ENCODE results near the gene PRDM1. TPM values are rescaled to one million over a fixed set of nuclear protein-coding genes. Genes with fewer than 3 reads are reported as not detected.

The PRDM1 gene
- total and polyA plus RNA-seq, 8 donors: under 0.01 to 22.7 (median 5.0) TPM

GRCh38 chr6:106102034-106102433 lies 15.9 kb downstream of the PRDM1 start:
- intact Hi-C loops (cut with DNase I; ENCODE audit: low total_unique reads): no loop called here
- H3K9me3 ChIP-seq: no peaks in the 10 kb centered on the region
- H3K27me3 ChIP-seq: peaks cover 0 to 39% (median 0%) of the 10 kb centered on the region in 3 donors
- 76 to 89% (median 86%) methylated on average over 5 of the region's 5 CpGs for WGBS, 5 donors
- no peak for DNase-seq
- peaks cover 0 to 44% (median 25%) of the 10 kb centered on the region in 4 donors for H3K4me1 ChIP-seq
- H3K4me3 ChIP-seq: peak overlapping the region in 3 of 4 donors; percentile 11 to 41 (median 35)
- no peak for TF ChIP-seq POLR2AphosphoS5 (IDR thresholded peaks at IDR 0.05)
- TF ChIP-seq EP300 (IDR thresholded peaks at IDR 0.05): no peak
- no peak for TF ChIP-seq CTCF (IDR thresholded peaks at IDR 0.05)
- peaks cover 0 to 34% (median 28%) of the 10 kb centered on the region in 4 donors for H3K36me3 ChIP-seq
- peak overlapping the region in 2 of 5 donors; percentile 81 to 93 for H3K27ac ChIP-seq

- peak overlapping the region; percentile 28 to 41 (median 34) for H3K4me3 ChIP-seq
- H3K27ac ChIP-seq: peak overlapping the region; percentile 35 to 93 (median 53)
- H3K27me3 ChIP-seq: peaks cover 0 to 29% (median 0%) of the 10 kb centered on the region in 3 donors
- intact Hi-C loops (cut with DNase I; ENCODE audit: low total_unique reads): no loop called here
- DNase-seq: no peak
- peaks cover 0 to 45% (median 32%) of the 10 kb centered on the region in 4 donors for H3K36me3 ChIP-seq
- peaks cover 0 to 33% (median 20%) of the 10 kb centered on the region in 4 donors for H3K4me1 ChIP-seq
- WGBS, 5 donors: 5 to 24% (median 18%) methylated on average over 11 of the region's 11 CpGs
- TF ChIP-seq POLR2AphosphoS5 (IDR thresholded peaks at IDR 0.05) (no peak), CTCF (IDR thresholded peaks at IDR 0.05) (no peak), POLR2A (IDR thresholded peaks at IDR 0.05) (no peak), EP300 (IDR thresholded peaks at IDR 0.05) (no peak)
- no peaks in the 10 kb centered on the region for H3K9me3 ChIP-seq
Measured at GRCh38 chr6:106102967-106103727, 17.0 kb downstream of the PRDM1 start.

GRCh38 chr6:106103728-106104109 lies 17.6 kb downstream of the PRDM1 start:
- H3K27me3 ChIP-seq: peaks cover 0 to 24% (median 0%) of the 10 kb centered on the region in 3 donors
- H3K4me3 ChIP-seq: peak overlapping the region; percentile 28 to 41 (median 34)
- peaks cover 0 to 27% (median 17%) of the 10 kb centered on the region in 4 donors for H3K4me1 ChIP-seq
- no peaks in the 10 kb centered on the region for H3K9me3 ChIP-seq
- WGBS, 5 donors: 14 to 35% (median 28%) methylated on average over 9 of the region's 9 CpGs
- peaks cover 0 to 50% (median 32%) of the 10 kb centered on the region in 4 donors for H3K36me3 ChIP-seq
- TF ChIP-seq POLR2AphosphoS5 (IDR thresholded peaks at IDR 0.05) (peak in 1 of 3 donors; percentile 39), EP300 (IDR thresholded peaks at IDR 0.05) (no peak)
- intact Hi-C loops (cut with DNase I; ENCODE audit: low total_unique reads): no loop called here
- peak overlapping the region; percentile 14 to 93 (median 53) for H3K27ac ChIP-seq
- DNase-seq: peak; percentile 28 to 57

- Histone ChIP-seq H3K9me3 (no peaks in the 10 kb centered on the region), H3K36me3 (peaks cover 0 to 58% (median 32%) of the 10 kb centered on the region in 4 donors), H3K4me1 (peaks cover 0 to 27% (median 14%) of the 10 kb centered on the region in 4 donors), H3K27me3 (peaks cover 0 to 21% (median 0%) of the 10 kb centered on the region in 3 donors), H3K4me3 (no peak overlapping the region), H3K27ac (no peak overlapping the region)
- no peak for DNase-seq
- no peak for TF ChIP-seq POLR2AphosphoS5 (IDR thresholded peaks at IDR 0.05)
- TF ChIP-seq EP300 (IDR thresholded peaks at IDR 0.05): no peak
- TF ChIP-seq CTCF (IDR thresholded peaks at IDR 0.05): no peak
- intact Hi-C loops (cut with DNase I; ENCODE audit: low total_unique reads): no loop called here
- WGBS, 5 donors: 92 to 95% (median 95%) methylated on average over 7 of the region's 7 CpGs
Measured at GRCh38 chr6:106104476-106104875, 18.3 kb downstream of the PRDM1 start.

All from stomach (tissue), 9 donors.